Measurements from ENCODE around the gene DLX5.
A peak's percentile ranks its signal among the peaks of the same experiment; 100 is the strongest.
"Not testable (repeated sequence)": the region's sequence is repeated elsewhere in the genome, so short reads cannot be mapped to it uniquely, and the experiment has no call there.

The DLX5 gene

DNA sequence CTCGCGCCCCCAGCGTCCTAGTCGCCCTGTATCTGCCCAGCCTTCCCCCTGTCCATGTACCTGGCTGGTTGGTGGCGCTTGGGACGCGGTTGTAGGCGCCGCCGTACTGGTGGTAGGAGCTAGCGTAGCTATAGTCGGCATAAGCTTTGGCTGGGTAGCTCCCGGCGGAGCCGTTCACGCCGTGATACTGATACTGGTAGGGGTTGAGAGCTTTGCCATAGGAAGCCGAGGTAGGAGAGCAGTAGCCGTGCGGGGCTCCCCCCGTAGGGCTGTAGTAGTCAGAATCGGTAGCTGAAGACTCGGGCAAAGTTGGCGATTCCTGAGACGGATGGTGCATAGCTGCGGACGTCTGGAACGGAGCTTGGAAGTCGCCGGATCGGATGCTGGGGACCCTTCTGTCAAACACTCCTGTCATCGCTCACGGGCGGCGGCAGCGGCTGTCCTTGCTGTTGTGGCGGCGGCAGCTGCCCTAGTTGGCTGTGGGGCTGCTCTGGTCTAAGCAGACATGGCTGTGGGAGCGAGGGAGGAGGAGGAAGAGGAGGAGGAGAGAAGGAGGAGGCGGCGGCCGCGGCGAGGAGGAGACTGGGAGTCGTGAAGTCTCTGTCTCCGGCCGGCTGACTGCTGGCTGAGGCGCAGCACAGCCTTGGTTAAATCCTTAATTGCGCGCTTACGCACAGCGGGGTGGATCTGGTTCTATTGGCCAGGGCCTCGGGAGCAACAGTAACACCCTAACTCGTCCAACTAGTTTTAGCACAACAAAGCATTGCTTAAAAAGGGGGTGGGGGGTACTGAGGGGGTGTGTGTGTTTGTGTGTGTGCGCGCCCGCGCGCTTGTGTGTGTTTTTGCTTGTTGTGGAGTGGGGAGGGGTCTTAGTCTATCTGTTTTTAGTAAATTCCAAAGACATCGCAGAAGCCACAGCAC is at the start of gene DLX5:
Gene DLX5 (minus strand): TSS at position 623 of the 921 bp plus-strand sequence. CDS start 208 bp downstream, at position 415.
- no peak for DNase-seq

DNA sequence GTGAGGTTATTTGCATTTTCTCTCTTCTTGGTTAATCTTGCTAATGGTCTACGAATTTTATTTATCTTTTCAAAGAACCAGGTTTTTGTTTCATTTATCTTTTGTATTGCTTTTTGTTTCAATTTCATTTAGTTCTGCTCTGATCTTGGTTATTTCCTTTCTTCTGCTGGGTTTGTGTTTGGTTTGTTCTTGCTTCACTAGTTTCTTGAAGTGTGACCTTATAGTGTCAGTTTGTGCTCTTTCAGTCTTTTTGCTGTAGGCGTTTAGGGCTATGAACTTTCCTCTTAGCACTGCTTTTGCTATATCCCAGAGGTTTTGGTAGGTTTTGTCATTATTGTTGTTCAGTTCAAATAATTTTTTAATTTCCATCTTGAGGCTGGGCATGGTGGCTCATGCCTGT is 47.4 kb upstream of the DLX5 start:
- DNase-seq = not testable (repeated sequence)

DNA sequence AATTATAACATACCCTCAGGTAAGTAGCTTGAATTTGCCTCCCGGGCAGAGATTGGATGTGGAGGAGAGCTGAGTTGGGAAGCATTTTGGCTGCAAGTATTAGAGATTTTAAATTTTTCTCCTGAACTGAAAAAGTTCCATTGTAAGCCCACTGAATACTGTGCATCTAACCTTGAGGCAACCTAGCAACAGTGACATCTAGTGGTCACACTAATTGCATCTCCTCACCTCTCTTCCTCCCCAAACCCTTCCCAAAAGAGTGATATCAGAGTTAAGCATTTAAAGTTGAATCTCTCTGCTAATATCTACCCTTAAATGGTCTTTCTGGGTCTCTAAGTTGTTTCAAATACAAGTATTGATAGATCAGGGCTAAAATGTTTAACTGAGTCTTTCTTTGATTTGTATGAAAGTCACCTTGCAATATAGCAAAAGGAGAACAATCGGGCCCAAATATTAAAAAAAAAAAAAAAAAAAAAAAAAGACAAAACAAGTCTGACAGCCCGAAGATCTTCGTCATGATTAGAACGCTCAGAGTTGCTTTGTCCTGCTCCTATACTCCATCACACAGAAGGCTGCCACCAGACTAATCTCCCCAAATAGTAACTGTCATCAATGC is 40.4 kb upstream of the DLX5 start:
- peak; percentile 11 for DNase-seq

DNA sequence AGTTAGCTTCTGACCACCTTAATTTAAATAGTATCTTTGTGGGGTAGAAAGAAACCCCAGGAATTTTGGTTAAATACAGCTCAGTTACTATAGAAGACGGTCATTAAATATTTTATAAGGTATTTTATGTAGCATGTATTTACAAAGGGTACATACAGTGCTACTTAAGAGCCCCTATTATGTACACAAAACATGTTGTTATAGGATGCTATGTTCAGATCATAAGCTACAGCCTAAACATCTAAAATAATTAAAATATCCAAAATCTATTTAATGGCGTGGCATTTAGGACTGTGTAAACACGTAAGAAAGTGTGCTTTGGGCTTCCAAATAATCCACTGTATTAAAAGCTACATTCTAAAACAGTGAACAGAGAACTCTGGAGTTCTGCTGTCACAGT is 39.4 kb upstream of the DLX5 start:
- no peak for DNase-seq

DNA sequence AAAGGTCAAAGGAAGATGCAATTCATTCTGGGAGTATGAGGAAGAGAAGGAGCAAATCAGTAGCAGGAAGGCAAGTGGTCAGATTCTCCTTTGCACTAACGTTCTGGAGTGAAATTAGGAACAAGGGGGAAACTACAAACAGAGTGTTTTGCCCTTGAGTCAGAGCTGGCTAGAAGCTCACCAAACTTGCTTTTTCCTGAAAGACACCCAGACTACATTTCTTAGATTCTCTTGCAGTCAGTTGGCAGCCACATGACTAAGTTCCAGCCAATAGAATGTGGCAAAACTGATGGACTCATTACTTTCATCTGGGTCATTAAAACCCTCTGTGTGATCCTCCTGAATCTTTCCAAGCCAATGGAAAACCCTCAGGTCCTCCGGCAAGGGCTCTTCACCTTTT is 18.6 kb upstream of the DLX5 start:
- no peak for DNase-seq

DNA sequence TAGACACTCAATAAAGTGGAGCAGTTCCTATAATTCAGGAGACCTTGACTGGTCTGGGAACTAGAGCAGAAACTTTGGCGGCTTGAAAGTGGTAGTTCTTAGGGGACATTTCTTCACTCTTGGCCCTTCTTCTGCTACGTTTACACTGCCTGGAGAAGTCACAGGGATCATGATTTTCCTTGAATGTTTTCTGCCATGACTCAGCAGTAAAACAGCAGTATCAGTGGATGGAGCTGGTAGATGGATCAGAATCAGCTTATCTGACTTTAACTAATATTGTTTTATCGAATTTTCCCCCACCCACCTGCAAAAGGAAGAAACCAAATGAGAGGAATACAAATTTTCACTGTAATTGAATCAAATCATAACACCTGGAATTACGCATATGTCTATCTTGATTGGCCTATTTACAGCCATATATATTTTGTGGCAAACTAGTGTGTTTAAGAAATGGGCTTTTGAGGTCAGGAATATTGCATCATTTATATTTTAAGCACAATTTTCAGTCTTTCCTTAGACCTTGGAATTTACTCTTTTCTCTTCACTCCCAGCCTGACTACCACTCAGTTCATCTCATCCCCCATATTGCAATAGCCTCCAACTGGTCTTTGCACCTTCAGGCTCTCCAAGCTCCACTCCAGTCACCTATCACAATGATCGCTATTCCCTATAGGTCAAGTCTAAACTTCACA is 14.9 kb upstream of the DLX5 start:
- DNase-seq = no peak

DNA sequence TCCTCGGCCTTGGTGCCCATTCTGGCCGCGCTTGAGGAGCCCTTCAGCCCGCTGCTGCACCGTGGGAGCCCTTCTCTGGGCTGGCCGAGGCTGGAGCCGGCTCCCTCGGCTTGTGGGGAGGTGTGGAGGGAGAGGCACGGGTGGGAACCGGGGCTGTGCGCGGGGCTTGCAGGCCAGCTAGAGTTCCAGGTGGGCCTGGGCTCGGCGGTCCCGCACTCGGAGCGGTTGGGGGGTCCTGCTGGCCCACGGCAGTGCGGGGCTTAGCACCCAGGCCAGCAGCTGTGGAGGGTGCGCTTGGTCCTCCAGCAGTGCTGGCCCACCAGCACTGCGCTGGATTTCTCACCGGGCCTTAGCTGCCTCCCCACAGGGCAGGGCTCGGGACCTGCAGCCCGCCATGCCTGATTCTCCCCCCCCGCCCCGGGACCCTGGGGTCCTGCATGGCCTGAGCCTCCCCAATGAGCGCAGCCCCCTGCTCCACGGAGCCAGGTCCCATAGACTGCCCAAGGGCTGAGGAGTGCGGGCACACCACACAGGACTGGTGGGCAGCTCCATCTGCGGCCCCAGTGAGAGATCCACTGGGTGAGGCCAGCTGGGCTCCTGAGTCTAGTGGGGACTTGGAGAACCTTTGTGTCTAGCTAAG is 9.7 kb upstream of the DLX5 start:
- DNase-seq = not testable (repeated sequence)

DNA sequence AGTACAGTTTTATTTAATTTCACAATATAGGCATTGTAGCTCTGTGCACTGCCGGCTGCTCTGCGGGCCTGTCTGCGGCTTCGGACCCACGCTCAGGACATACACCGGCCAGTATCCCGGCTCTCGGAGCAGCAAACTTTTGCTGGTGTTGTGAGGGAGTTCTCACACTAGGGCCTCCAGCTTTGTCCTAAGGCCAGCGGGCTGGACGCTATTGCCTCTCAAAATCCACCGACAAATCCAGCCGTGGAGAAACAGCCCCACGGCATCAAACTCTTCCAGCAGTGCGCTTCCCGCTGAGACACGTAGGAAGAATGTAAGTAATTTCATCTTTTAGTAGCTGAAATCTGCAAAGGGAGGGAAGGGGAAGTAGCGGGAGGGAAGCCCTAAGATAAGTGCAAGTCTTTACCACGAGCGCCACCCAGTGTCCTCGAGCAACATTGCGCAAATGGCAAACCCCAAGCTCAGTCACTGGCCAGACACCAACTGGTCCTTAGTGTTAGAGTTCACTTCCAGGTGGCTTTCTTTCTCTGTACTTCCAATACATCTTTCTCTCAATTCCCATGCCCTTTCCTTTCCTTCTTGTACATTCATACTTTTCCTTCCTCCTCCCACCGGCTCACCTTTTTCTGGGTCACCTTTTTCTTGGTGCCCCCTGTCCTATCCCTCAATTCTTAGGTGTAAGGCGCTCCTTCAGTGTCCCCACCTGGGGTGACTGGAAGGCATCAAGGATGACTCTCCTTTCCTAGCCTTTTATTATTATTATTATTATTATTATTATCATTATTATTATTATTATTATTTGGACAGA is 3.0 kb upstream of the DLX5 start:
- DNase-seq = no peak

DNA sequence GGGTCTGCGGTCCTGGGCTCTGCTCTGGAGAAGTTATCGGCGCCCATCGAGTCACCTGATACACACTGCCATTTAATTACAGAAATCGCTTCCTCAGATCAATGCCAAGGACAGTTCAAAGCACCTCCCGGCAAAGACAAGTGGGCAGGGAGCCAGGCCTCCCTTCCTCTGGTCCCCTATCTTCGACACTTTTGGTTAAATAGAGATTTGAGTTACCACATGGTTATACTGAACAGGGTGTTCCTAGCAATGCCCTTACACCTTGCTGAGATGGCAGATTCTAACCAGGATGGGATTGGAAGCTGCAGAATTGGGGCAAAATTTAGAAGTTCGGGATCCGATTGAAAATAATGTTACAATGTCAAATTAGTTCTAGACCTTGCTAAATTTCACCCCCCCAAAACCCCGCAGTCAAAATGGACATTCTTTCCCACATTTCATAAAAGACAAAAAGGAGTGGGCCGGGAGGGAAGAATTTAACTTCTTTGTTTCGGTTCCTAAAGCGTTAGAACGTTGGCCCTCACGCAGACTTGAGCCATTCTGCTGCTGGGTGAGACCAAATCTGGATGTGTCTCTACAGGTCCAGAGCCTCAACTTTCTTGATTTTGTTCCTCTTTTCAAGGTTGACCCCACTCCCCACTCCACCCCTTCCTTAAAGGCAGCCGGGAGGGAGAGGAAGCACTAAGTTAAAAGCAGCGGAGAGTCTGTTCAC is 2.2 kb upstream of the DLX5 start:
- no peak for DNase-seq

DNA sequence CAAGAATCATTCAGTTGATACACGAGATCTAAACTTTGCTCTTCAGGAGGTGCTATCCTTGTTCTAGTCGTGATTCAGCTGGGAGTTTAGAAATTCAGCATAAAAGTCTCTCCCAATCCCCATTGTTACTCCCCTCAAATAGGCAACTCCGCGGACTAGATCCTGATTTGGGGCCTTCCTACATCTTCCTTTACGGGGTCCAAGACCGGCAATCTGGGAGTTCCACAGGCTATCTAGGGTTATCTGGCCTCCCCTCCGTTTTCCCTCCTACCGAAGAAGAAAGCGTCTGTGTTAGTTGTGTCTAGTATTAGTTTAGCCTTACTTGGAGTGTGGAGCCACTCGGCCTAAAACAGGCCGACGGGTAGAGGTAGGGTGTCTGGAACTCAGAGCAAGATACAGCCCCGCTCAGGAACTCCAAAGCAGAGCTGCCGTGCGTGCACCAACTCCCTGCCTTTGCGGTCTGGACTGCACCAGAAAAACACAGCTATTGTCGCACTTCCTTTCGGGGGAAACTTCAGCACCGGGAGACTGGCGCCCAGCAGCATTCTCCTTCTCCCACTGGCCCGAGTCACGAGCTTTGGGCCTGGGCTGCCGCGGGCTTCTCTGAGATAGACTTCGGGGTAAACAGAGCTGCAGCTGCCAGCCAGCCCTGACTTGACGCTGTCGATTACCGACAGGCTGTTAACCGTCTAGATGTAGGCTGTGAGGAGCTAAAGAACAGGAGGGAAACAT is 1.5 kb upstream of the DLX5 start:
- DNase-seq = no peak

DNA sequence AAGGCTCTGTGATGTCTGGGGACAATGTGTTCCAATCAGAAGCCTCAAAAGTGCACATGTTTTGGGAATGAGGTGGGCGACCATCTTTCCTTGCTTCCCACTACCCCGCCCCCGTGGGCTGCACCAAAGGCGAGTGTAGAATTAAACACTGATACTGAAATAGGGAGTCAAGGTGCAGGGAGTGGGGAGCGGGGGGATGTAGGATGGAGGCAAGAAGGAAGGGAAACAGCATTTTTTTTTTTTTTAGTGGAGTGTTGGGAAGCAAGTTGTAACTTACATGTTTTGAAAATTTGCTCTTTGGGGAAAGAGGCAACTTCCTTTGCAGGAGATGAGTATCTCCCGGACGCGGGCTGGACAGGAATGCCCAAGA is 484 bp upstream of the DLX5 start:
- DNase-seq = no peak

DNA sequence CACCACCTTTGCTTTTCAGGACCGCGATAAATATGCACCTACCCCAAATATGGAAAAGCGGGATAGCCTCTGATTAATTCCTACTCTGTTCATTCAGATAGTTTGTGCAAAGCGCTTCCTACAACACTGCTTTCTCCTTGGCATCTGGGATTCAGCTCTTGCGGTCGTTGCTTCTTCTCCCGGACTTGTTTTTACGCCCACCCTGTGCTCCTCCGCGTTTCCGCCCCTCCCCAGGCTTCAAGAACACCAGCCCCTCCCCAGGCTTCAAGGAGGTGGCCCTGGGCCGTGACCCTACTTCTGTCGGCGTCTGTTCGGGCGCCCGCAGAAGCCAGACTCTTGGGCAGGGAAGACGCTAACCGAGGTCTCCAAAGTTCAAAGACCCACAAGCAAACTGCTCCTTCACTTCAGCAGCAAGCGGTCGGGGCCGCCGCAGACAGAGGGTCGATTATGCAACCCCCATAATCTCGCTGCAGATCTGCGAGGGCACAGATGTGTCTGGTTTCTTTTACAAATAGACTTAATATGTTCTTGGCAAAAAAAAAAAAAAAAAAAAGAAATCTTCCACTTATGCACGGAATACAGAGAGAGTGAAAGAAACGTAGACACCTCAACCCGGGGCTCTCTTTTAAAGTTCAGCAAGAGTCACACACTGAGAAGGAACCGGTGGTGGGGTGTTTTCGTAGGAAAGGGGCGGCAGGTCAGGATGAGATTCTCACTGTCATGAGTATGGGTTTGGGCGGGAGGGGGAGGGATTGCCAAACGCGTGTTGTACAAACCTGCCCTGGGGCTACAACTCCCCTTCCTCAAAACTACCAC is 1.9 kb downstream of the DLX5 start:
- no peak for DNase-seq

DNA sequence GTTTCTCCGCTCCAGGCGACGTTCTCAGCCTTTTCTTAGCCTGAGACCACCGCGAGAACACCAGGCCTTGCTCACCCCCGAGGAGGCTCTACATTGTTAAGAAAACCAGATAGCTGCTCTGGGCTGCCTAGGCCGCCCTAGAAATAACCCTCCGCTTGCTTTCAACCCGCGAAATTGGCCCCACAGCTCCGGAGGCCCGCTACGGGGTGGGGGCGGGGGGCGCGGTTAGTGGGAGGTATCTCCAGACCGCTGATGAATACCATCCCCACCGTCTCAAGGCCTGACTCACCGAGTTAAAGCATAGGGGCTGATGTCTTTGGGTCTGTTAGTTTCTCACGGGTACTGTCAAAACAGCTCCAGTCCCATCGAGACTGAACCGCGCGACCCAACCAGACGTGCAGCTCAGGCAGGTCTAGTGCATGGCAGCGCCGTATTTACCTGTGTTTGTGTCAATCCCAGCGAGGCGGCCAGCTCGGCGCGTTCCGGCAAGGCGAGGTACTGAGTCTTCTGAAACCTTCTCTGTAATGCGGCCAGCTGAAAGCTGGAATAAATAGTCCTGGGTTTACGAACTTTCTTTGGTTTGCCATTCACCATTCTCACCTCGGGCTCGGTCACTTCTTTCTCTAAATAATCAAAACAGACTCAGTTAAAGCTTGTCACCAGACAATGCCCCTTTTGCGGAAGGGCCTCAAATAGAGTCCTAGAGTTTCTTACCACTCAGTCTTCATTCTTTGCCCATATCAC is 2.7 kb downstream of the DLX5 start:
- no peak for DNase-seq

DNA sequence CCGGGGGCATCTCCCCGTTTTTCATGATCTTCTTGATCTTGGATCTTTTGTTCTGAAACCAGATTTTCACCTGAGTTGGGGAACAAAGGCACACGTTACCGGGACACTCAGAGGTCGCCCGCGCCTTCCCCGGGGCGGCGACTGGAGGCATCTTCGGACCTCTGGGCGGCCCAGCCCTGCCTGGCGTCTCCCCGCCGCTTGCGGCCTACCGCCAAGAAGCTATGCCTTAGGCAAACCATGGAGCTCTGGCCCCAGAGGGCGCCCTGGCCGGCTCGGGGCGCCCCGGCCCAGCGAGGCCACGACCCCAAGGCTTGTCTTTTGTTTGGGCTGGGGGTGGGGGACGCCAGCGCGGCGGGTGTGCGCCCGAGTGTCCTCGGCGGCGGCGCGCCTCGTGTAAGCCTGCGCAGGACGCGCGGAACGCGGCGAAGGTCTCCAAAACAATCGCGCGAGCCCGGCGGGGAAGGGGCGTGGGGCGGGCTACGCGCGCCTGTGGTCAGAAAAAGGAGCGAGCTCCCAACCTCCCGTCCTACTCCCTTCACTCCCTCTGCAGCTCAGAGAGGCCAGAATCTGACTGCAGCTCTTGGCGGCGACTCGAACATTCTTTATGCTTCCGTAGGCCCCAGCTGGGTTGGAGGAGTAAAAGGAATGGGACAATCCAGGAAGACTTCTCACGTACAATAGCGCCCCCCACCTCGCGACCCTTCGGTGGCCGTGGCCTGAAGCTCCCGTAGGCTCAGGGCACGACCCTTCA is 3.5 kb downstream of the DLX5 start:
- DNase-seq = no peak

DNA sequence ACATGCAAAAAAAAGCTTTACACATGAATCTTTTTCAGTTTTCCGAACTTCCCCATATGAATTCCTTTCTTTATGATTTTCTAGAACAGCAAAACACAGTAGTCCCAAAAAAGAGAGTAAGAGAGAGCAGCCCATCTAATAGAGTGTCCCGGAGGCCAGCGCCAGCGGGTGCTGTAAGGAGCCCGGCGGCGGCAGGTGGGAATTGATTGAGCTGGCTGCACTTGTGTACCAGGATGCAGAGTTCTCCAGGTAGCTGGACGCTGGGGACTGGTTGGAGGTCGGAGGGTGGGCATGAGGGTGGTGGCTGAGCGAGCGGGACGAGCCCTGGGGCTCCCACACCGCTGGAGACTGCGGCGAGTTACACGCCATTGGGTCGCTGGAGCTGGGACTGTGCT is 4.0 kb downstream of the DLX5 start:
- DNase-seq = no peak

DNA sequence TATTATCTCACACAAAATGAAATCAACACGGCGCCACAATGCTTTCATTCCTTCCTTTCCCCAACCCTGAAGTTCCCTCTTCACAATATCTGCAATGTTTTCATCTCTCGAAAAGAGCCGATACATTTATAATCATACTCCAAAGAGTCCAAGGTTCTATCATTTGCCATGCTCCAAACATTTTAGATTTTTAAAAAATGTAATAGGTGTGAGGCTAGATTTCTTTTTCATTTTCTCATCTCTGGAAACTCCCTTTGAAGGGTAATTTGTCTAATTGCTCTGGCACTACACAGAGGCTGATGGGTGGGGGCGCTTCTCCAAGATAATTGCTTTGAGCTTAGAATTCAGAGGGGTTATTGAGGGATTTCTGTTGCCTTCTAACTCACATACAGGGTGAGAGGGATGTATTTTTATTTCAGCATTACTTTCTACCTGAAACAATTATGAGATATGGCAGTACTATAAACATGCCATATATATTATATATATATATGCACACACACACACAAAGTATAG is 4.9 kb downstream of the DLX5 start:
- no peak for DNase-seq

DNA sequence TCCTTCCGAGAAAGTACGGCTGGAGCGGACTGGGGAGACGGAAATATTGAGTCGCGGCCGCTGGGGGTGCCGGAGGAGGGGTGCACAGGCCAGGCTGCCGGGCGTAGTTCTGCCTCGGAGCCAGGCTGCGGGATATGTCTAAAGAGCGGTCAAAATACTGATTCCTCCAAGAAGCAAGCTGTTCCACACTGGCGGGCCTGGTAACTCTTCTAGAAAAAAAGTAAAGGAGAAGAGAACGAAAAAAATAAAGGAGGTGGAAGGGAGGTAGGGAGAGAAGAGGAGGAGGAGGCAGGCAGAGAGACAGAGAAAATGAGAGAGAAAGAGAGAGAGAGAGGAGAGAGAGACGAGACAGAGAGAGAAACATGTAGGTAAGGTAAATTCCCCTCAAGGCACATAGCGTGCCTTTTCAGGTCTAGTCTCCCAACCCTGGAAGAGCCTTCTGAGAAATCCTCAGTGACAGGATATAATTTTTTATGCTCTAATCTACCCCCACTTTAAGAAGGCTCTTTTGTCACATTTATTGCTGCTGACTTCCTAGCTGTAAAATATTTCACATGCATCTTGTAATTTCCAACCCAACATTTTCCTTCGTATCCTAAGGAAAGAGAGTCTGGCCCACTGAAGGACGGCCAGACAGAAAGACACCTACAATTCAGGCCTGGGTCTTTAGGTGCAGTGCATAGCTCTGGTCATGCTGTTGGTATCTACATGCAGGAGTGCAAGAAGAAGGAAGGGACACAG is 5.7 kb downstream of the DLX5 start:
- DNase-seq = no peak

DNA sequence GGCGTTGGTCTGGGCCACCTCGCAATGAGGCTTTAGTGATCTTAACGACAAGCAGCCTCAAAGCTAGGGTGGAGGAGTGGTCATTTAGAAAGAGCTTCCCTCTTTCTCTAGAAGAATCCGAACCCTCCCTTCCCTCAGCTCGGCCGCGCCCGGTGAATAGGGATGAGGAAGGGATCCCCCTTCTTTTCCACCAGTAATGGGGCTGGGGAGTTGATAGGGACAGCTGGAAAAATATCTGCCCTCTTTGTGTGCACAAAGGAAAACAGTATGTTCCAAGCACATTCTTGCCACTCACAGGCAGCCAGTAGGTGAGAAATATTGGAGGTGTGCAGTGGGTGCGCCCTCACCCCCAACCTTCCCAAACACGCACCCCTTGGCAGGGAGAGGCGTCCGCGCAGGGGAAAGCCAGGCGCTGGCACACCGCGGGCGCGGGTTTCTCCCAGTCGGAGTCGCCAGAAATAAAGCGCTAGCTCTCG is 6.5 kb downstream of the DLX5 start:
- no peak for DNase-seq
